ENCODE results near the gene EPHA7. TPM values are rescaled to one million over a fixed set of nuclear protein-coding genes. Genes with fewer than 3 reads are reported as not detected.

EPHA7 gene
- total RNA-seq, 1 experiment from 2014 or later = 9.6 TPM

- H3K4me3 Mint-ChIP-seq = no peak overlapping the region
- H3K4me1 Mint-ChIP-seq = peaks cover 14% of the 10 kb centered on the region
- H3K27ac Mint-ChIP-seq = no peak overlapping the region
- ChIA-PET POLR2A (no interaction called here), CTCF (interaction anchor here (1.3 kb wide), 1 partner anchor 145 kb away, joined by 3 read pairs; no protein-coding TSS in a partner anchor)
- H3K27me3 Mint-ChIP-seq (ENCODE audit: low read depth) = no peaks in the 10 kb centered on the region
- peaks cover 2% of the 10 kb centered on the region for H3K9me3 Mint-ChIP-seq
- no peak for DNase-seq (ENCODE audit: low spot score)
- ATAC-seq = no peak
- H3K36me3 Mint-ChIP-seq = peaks cover 2% of the 10 kb centered on the region
- TF ChIP-seq TP53 (CRISPR knock-in tag; IDR thresholded peaks at IDR 0.05) (no peak), ZSCAN18 (CRISPR knock-in tag; IDR thresholded peaks at IDR 0.05) (no peak), ATF6 (CRISPR knock-in tag; IDR thresholded peaks at IDR 0.05) (no peak), RELA (CRISPR knock-in tag; IDR thresholded peaks at IDR 0.05; ENCODE audit: borderline replicate concordance) (no peak), ZNF138 (CRISPR knock-in tag; conservative IDR thresholded peaks at IDR 0.05) (no peak), AFF4 (CRISPR knock-in tag; IDR thresholded peaks at IDR 0.05; ENCODE audit: borderline replicate concordance) (no peak), ATF1 (CRISPR knock-in tag; IDR thresholded peaks at IDR 0.05) (no peak), JAZF1 (CRISPR knock-in tag; IDR thresholded peaks at IDR 0.05) (no peak), ZNF317 (CRISPR knock-in tag; IDR thresholded peaks at IDR 0.05; ENCODE audit: borderline replicate concordance, low read depth) (no peak), MXD4 (CRISPR knock-in tag; IDR thresholded peaks at IDR 0.05; ENCODE audit: borderline replicate concordance) (no peak), TCF7 (CRISPR knock-in tag; IDR thresholded peaks at IDR 0.05; ENCODE audit: low read depth) (no peak), E2F5 (CRISPR knock-in tag; IDR thresholded peaks at IDR 0.05) (no peak)
Observed at GRCh38 chr6:93278241-93278640, 141.1 kb downstream of the EPHA7 start.

- ChIA-PET POLR2A (interaction anchor here (0.5 kb wide), 1 partner anchor 593 kb away, joined by 3 read pairs; no protein-coding TSS in a partner anchor), CTCF (no interaction called here)
- no peaks in the 10 kb centered on the region for H3K27me3 Mint-ChIP-seq (ENCODE audit: low read depth)
- TF ChIP-seq MAX (CRISPR knock-in tag; IDR thresholded peaks at IDR 0.05) (no peak), GTF2I (CRISPR knock-in tag; conservative IDR thresholded peaks at IDR 0.05) (no peak), MLX (CRISPR knock-in tag; IDR thresholded peaks at IDR 0.05) (no peak), ZNF423 (CRISPR knock-in tag; IDR thresholded peaks at IDR 0.05) (no peak), E2F5 (CRISPR knock-in tag; IDR thresholded peaks at IDR 0.05) (no peak), E2F1 (CRISPR knock-in tag; IDR thresholded peaks at IDR 0.05) (no peak), IRF1 (CRISPR knock-in tag; IDR thresholded peaks at IDR 0.05) (no peak), USF1 (CRISPR knock-in tag; IDR thresholded peaks at IDR 0.05) (no peak), GABPB1 (CRISPR knock-in tag; IDR thresholded peaks at IDR 0.05) (no peak), PREB (CRISPR knock-in tag; IDR thresholded peaks at IDR 0.05; ENCODE audit: borderline replicate concordance) (no peak)
Observed at GRCh38 chr6:93272896-93273295, 146.5 kb downstream of the EPHA7 start.

More at GRCh38 chr6:93272896-93273295, 146.5 kb downstream of the EPHA7 start:
- Mint-ChIP-seq H3K9me3 (no peaks in the 10 kb centered on the region), H3K4me1 (peaks cover 16% of the 10 kb centered on the region), H3K27ac (no peak overlapping the region), H3K4me3 (no peak overlapping the region), H3K36me3 (no peaks in the 10 kb centered on the region)
- ATAC-seq (no peak), DNase-seq (ENCODE audit: low spot score) (no peak)
